Brain microvascular endothelial cell (primary cell): ENCODE results near the gene HSPA9.

Experiments
- DNase-seq: peaks from one replicate; pipeline ENCODE4 v3.0.0-alpha.2; 2020
- H3K27ac ChIP-seq: fragments of 250-450 bp; sonication (Bioruptor Pico); 2 replicates; pipeline ENCODE4 v1.5.1; 2020; ENCODE audit warnings: mild to moderate bottlenecking, moderate library complexity
- H3K27me3 ChIP-seq: fragments of 250-450 bp; sonication (Bioruptor Pico); replicated peaks from 2 replicates; pipeline ENCODE4 v1.5.1; 2020; ENCODE audit warnings: mild to moderate bottlenecking
- H3K36me3 ChIP-seq: fragments of 250-450 bp; sonication (Bioruptor Pico); replicated peaks from 2 replicates; pipeline ENCODE4 v1.5.1; 2020; ENCODE audit warnings: mild to moderate bottlenecking
- H3K4me3 ChIP-seq: 2 replicates; pipeline ENCODE4 v1.5.1; 2011; ENCODE audit warnings: low read depth, mild to moderate bottlenecking, control low read depth, low read length, moderate library complexity
- CTCF ChIP-seq: IDR thresholded peaks from 2 replicates; pipeline ENCODE4 v1.5.1; 2011; ENCODE audit warnings: low read depth, mild to moderate bottlenecking, moderate library complexity, low read length, control low read depth, inconsistent platforms; ENCODE audit errors: missing control alignments
- in situ Hi-C: cut with HindIII; loops from 2 replicates; pipeline ENCODE4 v1.10.0; 2017; ENCODE audit warnings: low sequenced_read_pairs, low pct_ligation_motif_present

HSPA9 gene

GRCh38 chr5:138575194-138576015 lies at the start of gene HSPA9:
TSS of gene HSPA9 (minus strand) at chr5:138575401. CDS start at chr5:138575318, 83 bp downstream.
- in situ Hi-C loops, result no loop called here
- peak; percentile 99 for DNase-seq
- H3K27ac ChIP-seq, result peak within 1 kb of the TSS; percentile 100

DNA sequence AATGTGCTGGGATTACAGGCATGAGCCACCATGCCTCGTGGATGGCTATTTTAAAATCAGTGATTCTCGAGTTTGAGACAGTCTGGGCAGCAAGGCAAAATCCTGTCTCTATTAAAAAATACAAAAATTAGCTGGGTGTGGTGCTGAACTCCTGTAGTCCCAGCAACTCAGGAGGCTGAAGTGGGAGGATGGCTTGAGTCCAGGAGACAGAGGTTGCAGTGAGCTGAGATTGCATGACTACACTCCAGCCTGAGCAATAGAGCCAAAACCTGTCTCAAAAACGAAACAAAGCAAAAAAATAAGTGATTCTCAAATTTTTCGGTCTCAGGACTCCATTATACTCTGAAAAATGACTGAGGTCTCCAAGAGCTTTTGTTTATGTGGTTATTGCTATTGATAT lies 47.9 kb upstream of the HSPA9 start:
- no peak for DNase-seq
- in situ Hi-C loops, result no loop called here
- H3K36me3 ChIP-seq, result no peaks in the 10 kb centered on the region
- H3K27me3 ChIP-seq, result no peaks in the 10 kb centered on the region
- TF ChIP-seq CTCF, result no peak
- no peak overlapping the region for H3K4me3 ChIP-seq
- no peak overlapping the region for H3K27ac ChIP-seq

More at GRCh38 chr5:138575194-138576015, at the start of gene HSPA9:
- Histone ChIP-seq H3K4me3 (peak within 1 kb of the TSS; percentile 97), H3K27me3 (no peaks in the 10 kb centered on the region), H3K36me3 (peaks cover 25% of the 10 kb centered on the region)
- no peak for TF ChIP-seq CTCF

DNA sequence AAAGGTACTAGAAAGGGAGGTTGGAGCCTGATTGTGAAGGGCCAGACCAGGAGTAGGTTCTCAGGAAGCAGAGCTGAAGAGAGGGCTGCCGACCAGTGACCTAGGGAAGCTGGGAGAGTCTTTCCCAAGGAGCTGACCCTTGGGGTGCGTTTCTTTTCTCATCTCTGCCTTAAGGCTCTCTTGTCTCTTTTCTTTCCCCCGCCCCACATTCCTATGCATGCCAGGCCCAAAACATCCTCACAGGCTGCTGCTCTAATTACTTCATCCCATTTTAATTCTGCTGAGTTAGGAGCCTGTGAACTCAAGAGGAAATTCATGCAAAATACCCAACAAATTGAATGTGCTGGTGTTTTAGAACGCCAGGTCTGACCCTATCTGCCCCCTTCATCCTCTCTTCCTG lies 46.9 kb upstream of the HSPA9 start:
- TF ChIP-seq CTCF, result no peak
- no peak for DNase-seq
- no peak overlapping the region for H3K4me3 ChIP-seq
- in situ Hi-C loops, result no loop called here
- H3K36me3 ChIP-seq, result no peaks in the 10 kb centered on the region
- no peak overlapping the region for H3K27ac ChIP-seq
- H3K27me3 ChIP-seq, result no peaks in the 10 kb centered on the region

DNA sequence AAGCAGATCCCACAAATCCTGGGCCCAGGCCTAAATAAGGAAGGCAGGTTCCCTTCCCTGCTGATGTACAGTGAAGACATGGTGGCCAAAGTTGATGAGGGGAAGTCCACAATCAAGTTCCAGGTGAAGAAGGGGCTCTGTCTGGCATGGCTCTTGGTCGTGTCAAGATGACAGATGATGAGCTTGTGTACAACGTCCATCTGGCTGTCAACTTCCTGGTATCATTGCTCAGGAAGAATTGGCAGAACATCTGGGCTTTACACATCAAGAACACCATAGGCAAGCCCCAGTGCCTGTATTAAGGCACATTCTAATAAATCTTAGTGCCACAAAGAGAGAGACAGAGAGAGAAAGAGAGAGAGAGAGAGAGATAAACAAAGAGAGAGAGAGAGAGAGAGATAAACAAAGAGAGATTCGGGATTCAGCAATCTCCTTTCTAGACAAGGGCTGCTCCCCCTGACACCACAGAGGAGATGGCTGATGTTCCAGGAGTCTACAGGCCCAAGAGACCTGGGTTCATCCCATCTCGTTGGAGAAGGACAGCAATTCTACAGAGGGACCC lies 45.5 kb upstream of the HSPA9 start:
- in situ Hi-C loops, result no loop called here
- no peak for TF ChIP-seq CTCF

GRCh38 chr5:138616508-138616907 lies 41.3 kb upstream of the HSPA9 start:
- no peak overlapping the region for H3K27ac ChIP-seq
- no peak for TF ChIP-seq CTCF
- no peaks in the 10 kb centered on the region for H3K36me3 ChIP-seq
- in situ Hi-C loops, result no loop called here
- no peak overlapping the region for H3K4me3 ChIP-seq
- no peaks in the 10 kb centered on the region for H3K27me3 ChIP-seq
- no peak for DNase-seq

More for the DNA sequence above, 45.5 kb upstream of the HSPA9 start:
- H3K36me3 ChIP-seq, result no peaks in the 10 kb centered on the region
- H3K4me3 ChIP-seq, result no peak overlapping the region
- no peak for DNase-seq
- no peaks in the 10 kb centered on the region for H3K27me3 ChIP-seq
- H3K27ac ChIP-seq, result no peak overlapping the region
